Activated CD8-positive, alpha-beta memory T cell treated with anti-CD3 and anti-CD28 coated beads for 36 hours (primary cell): ENCODE measurements around the gene C6orf89. TPM values are rescaled to one million over a fixed set of nuclear protein-coding genes. Genes with fewer than 3 reads are reported as not detected.
"Not testable (repeated sequence)": the region's sequence is repeated elsewhere in the genome, so short reads cannot be mapped to it uniquely, and the experiment has no call there.

Experiments used
- CTCF ChIA-PET: fragments of 350-600 bp; sonication (Branson Sonifier 250); formaldehyde crosslinking; loops from one replicate; lab custom pipeline; 2021; ENCODE audit warnings: antibody characterized with exemption; lab: Charles Lee
- POLR2A ChIA-PET: fragments of 350-600 bp; sonication (Branson Sonifier 250); formaldehyde crosslinking; loops from one replicate; lab custom pipeline; 2021; ENCODE audit warnings: antibody characterized with exemption; lab: Charles Lee
- total RNA-seq, 2 experiments: library from RNA; stranded (reverse); gene quantifications; one replicate each; pipeline ENCODE4 v1.2.3, GENCODE V29; 2021

Gene C6orf89
- total RNA-seq, 2 experiments from 2014 or later: 32.7 to 35.9 TPM

DNA sequence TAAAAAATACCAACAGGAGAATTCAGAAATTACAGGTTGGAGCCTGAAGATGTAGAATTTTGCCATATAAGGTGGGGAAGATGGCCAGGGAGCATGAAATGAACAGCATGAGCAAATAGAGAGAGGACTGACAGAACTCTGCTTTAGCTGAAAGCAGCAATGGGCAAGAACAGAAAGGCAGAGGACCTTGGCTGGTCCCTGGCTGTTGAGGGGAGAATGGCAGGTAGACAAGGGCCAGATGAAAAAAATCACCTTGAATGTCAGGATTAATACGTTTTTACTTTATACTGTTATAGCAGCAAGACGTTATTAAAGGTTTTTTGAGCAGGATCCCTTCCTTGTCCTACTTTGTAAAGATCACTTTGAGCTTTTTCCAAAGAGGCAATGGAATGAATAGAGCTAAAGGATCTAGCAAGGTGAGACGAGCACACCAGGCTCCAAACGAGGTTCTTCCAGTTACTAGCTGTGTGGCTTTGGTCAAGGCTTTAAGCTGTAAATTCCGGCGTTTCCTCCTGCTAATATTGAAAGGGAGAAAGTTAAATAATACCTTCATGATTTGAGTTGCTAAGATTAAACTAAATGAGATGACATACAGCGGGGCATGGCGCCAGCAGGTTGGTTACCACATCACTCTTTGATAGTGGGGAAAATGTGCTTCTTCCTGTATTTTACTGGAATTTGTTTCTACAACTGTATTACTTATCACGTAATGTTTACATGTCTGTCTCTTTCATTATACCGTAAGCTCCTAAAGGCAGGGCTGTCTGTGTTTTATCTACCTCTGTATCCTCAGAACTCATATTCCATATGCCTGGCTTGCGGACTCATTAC lies 11.9 kb upstream of the C6orf89 start:
- POLR2A ChIA-PET: interaction anchor here (0.5 to 2.5 kb wide), 4 partner anchors 9 to 276 kb away, joined by 4 to 13 read pairs (median 7); partner anchors contain the start of genes C6orf89 and MTCH1
- CTCF ChIA-PET: interaction anchor here (0.8 to 4.6 kb wide), 5 partner anchors 9 to 259 kb away, joined by 3 to 33 read pairs (median 4); partner anchors contain the start of gene C6orf89

GRCh38 chr6:36874443-36875249 lies 11.1 kb upstream of the C6orf89 start, which contains the start of gene PPIL1:
PPIL1 (minus strand) TSS chr6:36874803; CDS start chr6:36874772, 31 bp downstream.
- CTCF ChIA-PET: interaction anchor here (0.8 to 4.6 kb wide), 8 partner anchors 9 to 335 kb away, joined by 3 to 33 read pairs (median 4); partner anchors contain the start of gene C6orf89
- POLR2A ChIA-PET: interaction anchor here (0.5 to 2.5 kb wide), 6 partner anchors 8 to 277 kb away, joined by 3 to 13 read pairs (median 4); partner anchors contain the start of genes C6orf89 and MTCH1

DNA sequence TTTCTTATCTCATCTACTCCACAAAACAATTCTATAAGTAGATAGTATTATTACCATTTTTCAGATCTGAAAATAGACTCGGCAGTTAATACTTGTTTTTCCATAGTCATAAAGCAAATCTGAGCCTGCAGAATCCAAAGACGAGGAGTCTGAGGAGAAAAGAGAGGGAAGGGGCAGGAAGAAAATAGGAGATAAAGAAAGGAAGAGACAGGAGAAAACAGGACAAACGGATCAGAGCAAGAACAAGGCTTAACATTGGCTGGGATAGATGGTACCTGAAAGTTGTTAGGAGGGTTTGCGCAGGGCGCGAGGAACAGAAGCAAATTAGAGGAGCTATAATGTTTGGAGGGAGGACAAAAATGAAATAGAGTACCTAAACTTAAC lies 10.5 kb upstream of the C6orf89 start:
- ChIA-PET CTCF (interaction anchor here (0.9 to 4.6 kb wide), 7 partner anchors 8 to 334 kb away, joined by 3 to 33 read pairs (median 4); partner anchors contain the start of gene C6orf89), POLR2A (interaction anchor here (0.5 to 2.5 kb wide), 6 partner anchors 8 to 150 kb away, joined by 3 to 13 read pairs (median 5); partner anchors contain the start of genes C6orf89 and MTCH1)

DNA sequence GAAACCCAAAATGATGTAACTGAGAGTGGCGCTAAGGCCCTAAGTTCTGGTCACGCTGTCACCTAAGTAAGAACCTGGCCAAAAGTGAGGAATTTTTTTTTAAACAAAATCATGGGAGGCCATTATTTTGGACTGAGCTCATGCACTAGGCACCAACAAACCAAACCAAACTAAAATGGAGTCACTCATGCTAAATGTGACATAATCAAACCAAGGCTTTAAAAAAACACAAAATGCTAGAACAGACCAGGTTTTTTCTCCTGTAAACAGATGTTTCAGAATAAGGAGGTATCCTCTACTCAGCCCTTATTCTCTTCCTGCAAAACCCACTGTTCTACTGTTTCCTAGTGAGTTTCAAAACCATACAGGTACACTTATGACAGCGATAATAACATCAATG lies 1.1 kb upstream of the C6orf89 start:
- ChIA-PET POLR2A (interaction anchor here (1.1 kb wide), 1 partner anchor 134 kb away, joined by 3 read pairs; no protein-coding TSS in a partner anchor), CTCF (interaction anchor here (1.0 to 2.2 kb wide), 14 partner anchors 10 to 329 kb away, joined by 3 to 33 read pairs (median 5); partner anchors contain the start of genes MTCH1 and PPIL1)

DNA sequence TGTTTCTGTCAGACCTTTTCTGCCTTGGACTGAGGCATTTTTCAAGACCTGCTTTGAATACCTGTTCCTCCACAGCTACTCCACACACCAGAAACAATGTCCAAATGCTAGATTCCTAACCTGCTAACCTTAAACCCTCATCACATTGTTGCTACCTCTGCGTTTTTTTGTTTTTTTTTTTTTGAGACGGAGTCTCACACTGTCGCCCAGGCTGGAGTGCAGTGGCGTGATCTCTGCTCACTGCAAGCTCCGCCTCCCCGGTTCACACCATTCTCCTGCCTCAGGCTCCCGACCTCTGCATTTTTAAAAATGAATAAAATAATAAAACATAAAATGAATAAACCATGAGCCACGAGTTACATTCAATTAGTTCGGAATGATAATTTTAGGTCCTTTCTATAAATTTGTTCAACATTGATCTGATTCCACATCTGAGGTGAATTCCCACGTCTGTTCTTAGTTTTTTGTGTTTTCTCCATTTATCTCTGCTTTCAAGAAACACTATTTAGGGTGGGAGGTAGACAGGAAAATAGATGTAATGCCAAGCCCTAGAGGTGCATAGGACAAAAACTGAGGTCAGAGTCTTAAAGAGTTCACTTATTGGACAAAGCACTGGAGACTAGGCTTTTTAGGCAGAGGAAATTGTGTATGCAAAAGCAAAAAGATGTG lies 1.3 kb downstream of the C6orf89 start:
- ChIA-PET CTCF (no interaction called here), POLR2A (interaction anchor here (1.5 kb wide), 1 partner anchor 99 kb away, joined by 8 read pairs; the partner anchor contains the start of gene MTCH1)

DNA sequence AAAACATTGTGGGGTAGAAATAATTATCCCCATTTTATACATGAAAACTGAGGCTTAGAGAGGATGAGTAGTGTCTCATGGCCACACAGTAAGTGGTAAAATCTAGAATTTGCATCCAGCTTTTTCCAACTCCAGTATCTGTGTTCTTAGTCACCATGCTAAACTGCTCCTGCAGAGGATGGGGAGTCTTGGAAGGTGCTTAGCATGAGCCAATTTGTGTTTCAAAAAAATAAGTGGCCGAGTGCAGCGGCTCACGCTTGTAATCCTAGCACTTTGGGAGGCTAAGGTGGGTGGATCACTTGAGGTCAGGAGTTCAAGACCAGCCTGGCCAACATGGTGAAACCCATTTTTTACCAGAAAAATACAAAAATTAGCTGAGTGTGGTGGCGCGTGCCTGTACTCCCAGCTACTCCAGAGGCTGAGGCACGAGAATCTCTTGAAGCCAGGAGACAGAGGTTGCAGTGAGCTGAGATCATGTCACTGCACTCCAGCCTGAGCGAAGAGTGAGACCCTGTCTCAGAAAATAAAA lies 2.4 kb downstream of the C6orf89 start:
- ChIA-PET POLR2A (interaction anchor here (1.6 kb wide), 1 partner anchor 13 kb away, joined by 3 read pairs; the partner anchor contains the start of gene PPIL1), CTCF (interaction anchor here (1.4 to 2.9 kb wide), 2 partner anchors 14 to 130 kb away, joined by 3 to 13 read pairs; no protein-coding TSS in a partner anchor)

- CTCF ChIA-PET: interaction anchor here (1.0 to 2.9 kb wide), 4 partner anchors 14 to 322 kb away, joined by 3 to 13 read pairs (median 3); no protein-coding TSS in a partner anchor
- POLR2A ChIA-PET: interaction anchor here (0.8 to 1.6 kb wide), 2 partner anchors 14 to 23 kb away, joined by 3 read pairs; partner anchors contain the start of gene PPIL1
Observed at GRCh38 chr6:36888654-36889481, 3.1 kb downstream of the C6orf89 start.

DNA sequence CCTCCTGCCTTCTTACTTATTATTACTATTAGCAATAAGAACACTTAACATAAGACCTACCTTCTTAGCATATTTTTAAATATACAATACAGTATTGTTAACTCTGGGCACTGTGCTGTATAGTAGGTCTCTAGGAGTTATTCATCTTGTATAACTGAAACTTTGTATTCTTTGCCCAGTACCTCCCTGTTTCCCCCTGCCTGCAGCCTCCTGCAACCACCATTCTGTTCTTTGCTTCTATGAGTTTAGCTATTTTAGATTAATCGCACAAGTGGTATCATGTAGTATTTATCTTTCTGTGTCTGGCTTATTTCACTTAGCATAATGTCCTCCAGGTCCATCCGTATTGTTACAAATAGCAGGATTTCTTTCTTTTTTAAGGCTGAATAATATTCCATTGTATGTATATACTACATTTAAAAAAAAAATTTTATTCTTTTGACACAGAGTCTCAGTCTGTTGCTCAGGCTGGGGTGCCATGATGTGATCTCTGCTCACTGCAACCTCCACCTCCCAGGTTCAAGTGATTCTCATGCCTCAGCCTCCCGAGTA lies 4.4 kb downstream of the C6orf89 start:
- ChIA-PET POLR2A (no interaction called here), CTCF (interaction anchor here (2.9 kb wide), 1 partner anchor 128 kb away, joined by 13 read pairs; no protein-coding TSS in a partner anchor)

DNA sequence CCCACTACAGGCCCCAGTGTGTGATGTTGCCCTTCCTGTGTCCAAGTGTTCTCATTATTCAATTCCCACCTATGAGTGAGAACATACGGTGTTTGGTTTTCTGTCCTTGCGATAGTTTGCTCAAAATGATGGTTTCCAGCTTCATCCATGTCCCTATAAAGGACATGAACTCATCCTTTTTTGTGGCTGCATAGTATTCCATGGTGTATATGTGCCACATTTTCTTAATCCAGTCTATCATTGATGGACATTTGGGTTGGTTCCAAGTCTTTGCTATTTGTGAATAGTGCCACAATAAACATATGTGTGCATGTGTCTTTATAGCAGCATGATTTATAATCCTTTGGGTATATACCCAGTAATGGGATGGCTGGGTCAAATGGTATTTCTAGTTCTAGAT lies 5.4 kb downstream of the C6orf89 start:
- CTCF ChIA-PET: interaction anchor here (1.0 to 2.9 kb wide), 2 partner anchors 22 to 127 kb away, joined by 3 to 13 read pairs; no protein-coding TSS in a partner anchor
- POLR2A ChIA-PET: not testable (repeated sequence)

- POLR2A ChIA-PET: no interaction called here
- CTCF ChIA-PET: interaction anchor here (0.7 kb wide), 1 partner anchor 13 kb away, joined by 3 read pairs; no protein-coding TSS in a partner anchor
Observed at GRCh38 chr6:36893976-36894932, 8.5 kb downstream of the C6orf89 start.

GRCh38 chr6:36897609-36898008 lies 11.9 kb downstream of the C6orf89 start:
- ChIA-PET POLR2A (interaction anchor here (0.7 kb wide), 1 partner anchor 121 kb away, joined by 3 read pairs; no protein-coding TSS in a partner anchor), CTCF (interaction anchor here (0.7 to 1.2 kb wide), 2 partner anchors 119 to 121 kb away, joined by 4 read pairs; no protein-coding TSS in a partner anchor)

DNA sequence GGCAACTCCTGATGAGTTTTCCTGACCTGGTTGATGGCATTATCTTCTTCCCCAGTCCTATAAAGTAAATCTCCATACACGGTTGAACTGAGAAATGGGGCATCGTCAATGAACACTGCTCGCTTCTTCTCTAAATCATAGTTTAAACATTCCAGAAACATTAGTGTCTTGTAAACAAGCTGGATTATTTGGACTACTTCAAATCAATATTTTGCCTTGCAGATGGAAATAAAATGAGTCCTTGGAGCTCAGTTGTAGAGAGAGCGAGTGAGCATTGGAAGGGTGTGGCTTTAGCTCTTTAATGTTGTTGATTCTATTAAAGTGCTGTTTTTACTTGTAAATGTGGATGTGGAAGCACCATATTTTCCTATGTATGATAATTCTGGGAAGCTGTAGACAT lies 18.4 kb downstream of the C6orf89 start:
- ChIA-PET POLR2A (interaction anchor here (0.6 kb wide), 1 partner anchor 9 kb away, joined by 3 read pairs; no protein-coding TSS in a partner anchor), CTCF (interaction anchor here (1.3 kb wide), 1 partner anchor 115 kb away, joined by 3 read pairs; no protein-coding TSS in a partner anchor)

- ChIA-PET CTCF (no interaction called here), POLR2A (no interaction called here)
Observed at GRCh38 chr6:36904851-36905393, 19.2 kb downstream of the C6orf89 start.

DNA sequence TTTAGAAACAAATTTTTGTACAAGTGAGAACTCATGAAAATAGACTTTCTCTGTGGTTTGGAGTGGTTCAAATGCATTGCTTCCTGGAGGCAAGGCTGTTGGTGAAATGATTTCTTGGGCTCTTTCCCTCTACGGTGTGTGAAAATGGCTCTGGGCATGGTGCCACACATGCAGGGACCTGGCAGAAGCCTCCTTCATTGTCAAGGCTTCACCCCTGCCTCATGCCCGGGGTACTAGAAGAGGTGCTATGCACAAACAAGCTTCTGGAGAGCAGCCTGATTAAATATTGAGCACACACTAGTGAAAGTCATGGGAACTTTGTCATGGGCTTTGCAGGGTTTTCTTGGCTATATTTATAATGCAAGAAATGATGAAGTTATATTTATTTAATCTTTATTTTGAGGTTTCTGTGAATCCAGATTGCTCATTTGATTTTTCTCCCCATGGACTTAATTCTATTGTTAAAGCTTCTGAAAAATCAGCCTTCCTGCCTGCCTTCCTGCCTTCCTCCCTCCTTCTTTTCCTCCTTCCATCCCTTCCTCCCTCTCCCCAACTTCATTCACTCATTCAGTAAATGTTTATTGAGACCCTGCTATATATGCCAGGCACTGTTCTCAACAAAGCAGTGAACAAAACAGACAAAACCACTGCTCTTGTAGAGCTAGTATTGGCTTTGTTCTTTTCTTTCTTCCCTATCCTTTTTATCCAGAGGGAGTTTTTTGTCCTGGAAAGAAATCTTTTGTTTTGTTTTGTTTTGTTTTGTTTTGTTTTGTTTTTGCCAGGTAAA lies 21.0 kb downstream of the C6orf89 start:
- ChIA-PET POLR2A (interaction anchor here (0.5 kb wide), 1 partner anchor 54 kb away, joined by 3 read pairs; no protein-coding TSS in a partner anchor), CTCF (interaction anchor here (0.6 kb wide), 1 partner anchor 13 kb away, joined by 3 read pairs; no protein-coding TSS in a partner anchor)
